Activated gamma-delta T cell treated with anti-CD3 and anti-CD28 coated beads, Interleukin-2, amount 50 U/mL, for 16 hours (primary cell): ENCODE results near the gene SV2B.

Source experiments
- DNase-seq: peaks from one replicate; pipeline ENCODE4 v3.0.0-alpha.2; 2020; ENCODE audit warnings: low read depth

SV2B gene

DNA sequence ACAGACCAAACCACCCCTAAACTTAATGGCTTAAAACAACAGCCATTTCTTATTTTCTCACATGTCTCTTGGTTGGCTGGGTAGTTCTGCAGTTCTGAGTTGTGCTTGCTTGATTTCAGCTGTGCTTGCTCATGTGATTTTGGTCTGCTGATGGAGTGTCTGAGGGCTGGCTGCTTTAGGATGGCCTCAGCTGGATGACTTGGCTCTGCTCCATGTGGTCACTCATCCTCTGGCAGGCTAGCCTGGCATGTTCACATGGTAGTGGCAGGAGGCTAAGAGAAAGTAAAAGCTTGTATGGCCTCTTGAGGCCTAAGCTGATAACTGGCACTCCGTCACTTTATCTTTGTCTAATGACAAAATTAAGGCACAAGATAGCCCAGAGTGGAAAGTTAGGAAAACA lies 4.1 kb downstream of the SV2B start:
- no peak for DNase-seq

DNA sequence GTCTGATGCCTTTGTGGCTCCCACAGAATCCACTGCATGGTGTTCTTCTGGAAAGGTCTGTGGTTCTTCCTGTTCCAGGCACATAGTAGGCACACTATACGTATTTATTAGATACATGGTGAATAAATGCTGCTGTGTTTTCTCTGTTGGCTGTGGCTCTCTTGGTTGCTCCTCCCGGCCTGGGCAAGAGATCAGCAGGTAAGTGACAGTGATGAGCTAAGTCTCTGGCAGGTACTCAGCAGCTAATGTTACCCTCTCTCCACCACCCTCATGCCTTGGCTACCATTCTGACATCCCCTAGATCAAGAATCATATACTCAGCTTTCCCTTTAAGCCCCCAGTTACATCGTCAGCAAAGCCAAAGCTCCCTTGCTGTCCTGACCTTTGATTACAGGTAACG lies 8.4 kb downstream of the SV2B start:
- no peak for DNase-seq

DNA sequence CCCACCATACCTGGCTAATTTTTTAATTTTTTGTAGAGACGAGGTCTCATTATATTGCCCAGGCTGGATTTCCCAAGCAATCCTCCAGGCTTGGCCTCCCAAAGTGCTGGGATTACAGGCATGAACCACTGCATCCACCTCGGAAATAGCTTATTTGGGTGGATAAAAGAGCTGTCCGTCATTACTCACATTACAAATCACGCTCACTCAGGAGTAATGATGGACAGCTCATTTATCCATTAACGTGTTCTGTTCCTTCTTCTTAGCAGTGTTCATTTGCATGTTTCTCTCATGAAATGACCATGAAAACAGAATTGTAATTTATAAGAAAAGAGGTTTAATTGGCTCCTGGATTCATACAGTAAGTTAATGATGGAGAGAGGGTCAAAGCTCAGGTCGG lies 9.8 kb downstream of the SV2B start:
- DNase-seq = no peak

DNA sequence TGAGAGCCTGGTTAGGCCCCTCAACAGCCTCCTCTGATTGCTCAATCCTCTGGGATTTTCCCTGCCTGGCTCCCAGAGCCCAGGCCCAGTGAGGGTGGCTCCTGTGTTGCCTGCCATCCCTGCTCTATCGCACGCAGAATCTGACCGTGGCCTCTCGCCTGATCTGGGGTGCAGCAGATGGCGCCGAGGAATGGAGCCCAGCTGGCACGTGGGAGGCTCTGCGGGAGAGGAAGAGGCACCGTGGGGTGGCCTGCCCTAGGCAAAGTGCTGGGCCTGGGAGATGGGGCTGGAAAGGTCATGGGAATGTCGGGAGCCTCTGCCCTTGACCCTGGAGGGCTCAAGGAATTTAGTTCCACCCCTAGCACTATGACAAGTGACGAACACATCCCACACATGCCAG lies 10.3 kb downstream of the SV2B start:
- DNase-seq = no peak

DNA sequence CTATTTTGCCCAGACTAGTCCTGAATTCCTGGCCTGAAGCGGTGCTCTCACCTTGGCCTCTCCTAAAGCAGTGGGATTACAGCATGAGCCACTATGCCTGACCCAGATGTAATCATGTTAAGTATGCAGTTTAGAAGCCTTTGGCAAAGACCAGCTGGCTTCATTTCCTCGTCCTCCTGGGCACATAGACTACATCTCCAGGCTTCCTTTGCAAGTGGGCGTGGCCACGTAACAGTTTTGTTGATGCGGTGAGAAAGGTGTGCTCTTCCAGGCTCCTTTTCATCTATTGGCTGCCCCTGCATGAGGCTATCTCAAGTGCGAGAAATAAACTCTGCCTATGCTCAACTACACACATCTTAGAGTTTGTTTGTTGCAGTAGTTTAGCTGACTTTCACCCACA lies 13.0 kb downstream of the SV2B start:
- no peak for DNase-seq

DNA sequence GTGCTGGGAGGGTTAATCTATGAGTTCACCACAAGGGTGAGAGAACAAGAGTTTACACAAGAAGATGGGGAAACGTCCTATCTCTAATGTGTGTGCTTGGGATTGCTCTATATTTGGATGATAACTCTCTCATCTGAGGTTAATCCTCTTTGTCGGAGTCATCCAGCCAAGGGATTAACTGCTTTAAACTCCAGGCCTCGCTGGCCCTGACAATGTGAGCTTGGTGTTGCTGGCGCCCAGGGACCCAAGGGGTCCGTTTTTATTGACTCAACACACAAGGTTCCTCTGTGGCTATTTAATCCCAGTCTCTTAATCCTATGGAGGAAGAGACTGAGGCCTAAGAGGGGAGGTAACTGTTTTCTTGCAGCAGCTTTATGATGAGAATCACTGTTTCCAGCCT lies 14.2 kb downstream of the SV2B start:
- DNase-seq = no peak

DNA sequence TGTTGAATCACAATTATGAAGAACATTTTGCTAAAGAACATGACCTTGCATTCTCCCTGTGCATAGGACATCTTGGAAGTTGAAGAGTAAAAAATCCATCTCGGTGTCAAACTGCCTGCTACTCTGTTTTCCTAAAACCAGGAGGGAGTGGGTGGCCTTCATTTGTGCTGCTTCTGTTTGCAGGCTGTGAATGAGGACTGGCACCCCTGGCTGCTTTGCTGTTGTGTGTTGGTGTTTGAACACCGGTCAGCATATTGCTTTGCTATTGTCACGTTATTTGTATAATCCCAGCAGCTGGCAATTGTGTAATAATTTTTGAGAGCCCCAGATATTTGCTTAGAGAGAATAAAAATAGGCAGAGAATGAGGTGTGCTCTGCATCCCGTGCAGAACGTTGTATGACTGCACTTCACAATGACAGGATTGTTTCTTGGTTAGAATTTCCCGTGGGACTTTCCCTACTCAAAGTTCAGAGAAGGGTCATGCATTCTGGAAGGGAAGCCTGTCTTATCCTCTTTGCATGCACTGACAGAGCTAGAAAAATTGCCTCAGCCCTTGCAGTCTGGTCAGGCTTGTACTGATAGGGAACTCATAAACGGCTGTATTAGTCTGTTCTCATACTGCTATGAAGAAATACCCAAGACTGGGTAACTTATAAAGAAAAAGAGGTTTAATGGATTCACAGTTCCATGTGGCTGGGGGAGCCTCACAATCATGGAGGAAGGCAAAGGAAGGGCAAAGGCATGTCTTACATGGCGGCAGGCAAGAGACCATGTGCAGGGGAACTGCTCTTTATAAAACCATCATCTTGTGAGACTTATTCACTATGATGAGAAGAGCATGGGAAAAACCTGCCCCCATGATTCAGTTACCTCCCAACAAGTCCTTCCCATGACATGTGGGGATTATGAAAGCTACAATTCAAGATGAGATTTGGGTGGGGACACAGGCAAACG lies 16.3 kb downstream of the SV2B start:
- no peak for DNase-seq

DNA sequence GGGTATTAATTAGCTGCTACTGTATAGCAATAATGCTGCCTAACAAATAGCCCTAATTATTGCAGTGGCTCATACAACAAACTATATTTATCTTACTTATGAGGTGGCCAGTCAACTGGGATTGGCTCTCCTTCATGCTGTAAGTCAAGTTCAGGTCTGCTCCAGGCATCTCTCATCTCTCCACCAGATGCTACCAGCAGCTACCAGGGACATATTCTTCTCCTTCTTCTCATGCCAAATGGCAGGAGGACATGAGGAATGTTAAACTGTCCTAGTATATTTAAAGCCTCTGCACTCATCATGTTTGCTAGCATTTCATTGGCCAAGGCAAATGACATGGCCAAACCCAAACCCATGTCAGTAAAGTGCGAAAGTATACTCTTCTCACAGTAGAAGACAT lies 17.3 kb downstream of the SV2B start:
- DNase-seq = no peak

DNA sequence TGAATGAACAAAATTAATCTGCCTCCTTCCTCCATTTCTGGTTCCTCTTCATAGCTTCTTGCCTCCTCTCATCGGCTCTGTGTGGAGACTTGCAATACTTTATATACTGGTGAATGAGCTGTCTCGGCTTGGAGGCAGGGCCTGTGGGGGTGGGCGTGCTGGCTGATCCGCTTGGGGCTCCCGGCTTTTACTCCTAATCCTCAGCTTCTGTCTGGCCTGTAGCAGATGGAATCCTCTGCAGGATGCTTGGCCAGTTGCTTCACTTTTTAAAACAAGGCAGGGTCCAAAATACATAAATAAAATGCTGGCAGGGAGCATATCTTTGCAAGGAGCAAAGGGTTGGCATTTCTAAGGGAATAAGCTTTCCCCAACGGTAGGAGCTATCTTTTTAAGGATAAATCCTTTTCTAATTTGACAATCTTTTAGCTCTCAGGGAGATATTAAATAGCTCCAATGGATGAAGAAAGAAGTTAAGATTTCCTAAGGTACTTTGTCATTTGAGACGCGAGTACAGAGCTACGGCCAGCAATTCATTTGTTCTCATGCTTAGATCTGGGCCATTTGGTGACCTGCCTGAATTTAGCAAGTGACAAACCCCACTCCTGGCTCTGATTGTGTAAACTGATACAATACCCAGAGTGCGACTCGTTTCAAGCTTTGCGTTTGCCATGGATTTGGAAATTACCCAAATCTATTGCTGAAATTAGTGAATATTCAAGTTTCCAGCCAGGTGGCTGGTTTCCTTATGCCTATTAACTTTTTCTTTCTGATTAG lies 18.9 kb downstream of the SV2B start:
- DNase-seq = no peak

DNA sequence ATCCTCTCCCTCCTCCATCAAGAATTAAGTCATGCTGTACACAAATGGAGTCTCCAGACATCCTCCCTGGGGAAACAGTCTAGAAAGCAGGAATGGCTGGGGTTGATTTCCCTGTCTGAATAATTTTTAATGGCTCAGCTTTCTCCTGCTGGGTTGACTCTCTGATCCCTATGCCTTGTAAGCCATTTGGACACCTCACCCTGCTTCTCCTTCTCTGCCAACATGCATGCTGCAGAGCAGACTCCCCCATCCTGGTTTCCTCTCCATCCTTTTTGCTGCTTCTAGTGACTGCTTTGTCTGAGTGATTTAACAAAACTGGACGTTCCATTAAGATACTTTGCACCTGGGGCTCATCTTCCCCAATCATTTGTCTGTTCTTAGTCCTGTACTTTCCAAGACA lies 22.2 kb downstream of the SV2B start:
- DNase-seq = no peak

DNA sequence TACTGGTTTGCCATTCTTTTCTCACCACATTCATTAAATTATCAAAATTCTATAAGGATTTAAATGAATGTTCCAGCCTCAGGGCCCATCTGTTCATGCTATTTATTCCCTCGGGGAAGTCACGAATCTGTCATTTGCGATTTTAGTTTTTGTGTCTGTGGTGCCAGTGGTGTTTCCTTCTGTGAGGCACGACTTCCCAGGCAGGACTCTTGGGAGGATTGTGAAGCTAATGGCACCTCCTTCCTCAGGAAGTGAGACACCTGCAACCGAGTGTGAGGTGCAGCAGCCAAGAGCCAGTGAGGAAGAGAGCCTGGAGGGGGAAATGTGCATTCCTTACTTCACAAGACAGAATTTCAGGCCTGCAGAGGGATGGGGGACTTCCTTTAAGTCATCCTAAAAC lies 24.1 kb downstream of the SV2B start:
- no peak for DNase-seq

DNA sequence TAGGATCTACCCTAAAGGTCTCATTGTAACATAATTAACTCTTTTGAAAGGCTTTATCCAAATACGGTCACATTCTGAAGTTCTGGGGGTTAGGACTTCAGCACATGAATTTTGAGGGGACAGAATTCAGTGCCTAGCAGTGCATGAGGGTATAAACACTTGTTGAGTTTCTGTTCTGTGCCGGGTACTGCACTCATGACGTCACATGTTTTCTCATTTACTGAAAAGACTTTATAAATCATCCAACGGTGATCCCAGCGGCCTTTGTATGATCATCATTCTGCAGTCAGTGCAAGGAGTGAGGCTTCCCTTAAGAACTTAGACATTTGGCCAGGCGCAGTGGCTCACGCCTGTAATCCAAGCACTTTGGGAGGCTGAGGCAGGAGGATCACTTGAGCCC lies 25.1 kb downstream of the SV2B start:
- no peak for DNase-seq

DNA sequence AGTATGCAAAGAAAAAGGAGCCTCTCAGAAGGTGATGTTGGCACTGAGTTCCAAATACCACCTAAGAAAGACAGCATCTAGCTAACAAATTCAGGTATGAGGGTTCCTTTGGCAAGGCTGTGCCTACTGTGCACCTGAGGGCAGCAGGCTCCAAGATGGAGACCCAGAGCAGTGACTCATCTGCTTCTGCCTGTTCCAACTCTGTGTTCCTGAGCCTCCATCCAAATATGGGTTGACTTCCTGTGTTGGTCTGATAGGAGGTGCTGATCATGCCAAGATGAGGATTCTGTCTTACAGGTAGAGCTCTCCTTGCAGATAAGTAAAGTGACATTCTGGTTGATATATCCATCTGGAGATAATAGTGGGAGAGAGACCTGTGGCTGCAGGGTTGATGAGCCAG lies 26.0 kb downstream of the SV2B start:
- DNase-seq = no peak

DNA sequence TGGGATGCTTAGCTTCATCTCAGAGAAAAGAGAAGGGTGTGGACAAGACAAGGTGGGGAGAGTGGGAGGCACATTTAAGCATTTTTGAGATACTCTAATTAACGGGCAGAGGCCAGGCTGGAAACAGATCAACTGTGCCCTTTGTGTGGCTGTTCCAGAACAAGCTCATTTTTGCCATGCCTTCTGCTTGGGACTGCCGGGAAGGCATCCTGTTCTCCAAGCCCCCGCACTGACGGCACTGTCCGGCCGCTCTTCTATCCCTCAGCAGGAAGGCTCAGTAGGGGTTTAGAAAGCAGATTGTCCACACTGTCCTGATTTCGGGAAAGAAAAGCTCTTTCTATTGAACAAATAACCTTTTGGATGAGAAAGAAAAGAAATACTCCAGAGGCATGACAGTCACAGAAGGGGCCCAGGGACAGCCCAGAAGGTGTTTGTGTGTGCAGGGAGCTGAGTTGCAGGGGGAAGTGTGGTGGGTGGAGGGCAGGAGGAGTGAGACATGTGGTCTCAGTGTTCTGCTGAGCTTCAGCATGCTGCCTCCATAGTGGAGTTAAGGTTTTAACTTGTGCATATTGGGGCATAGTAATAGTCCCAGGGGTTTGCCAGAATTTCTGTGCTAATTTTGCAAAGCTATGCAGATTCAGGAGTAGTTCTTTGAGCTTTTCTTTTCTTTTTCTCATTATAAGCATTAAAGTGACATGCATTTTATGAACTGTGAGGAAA lies 27.3 kb downstream of the SV2B start:
- no peak for DNase-seq

DNA sequence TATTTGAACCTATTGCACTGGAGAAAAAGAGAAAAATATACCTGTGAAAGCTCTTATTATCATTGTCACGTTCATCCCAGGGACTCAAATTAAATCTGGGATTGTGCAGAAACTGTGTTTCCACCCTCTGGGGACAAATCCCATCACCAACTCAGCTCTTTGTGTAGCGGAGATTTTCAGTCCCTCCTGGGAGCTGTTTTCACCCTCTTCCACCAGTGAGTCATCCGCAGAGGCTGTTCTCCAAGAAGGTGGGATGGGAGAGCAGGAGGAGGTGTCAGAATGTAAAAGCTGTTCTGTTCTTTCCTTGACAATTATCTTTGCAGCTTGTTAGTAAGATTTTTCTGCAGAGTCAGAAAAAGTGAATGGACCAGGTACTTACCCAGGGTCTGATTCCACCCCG lies 28.0 kb downstream of the SV2B start:
- no peak for DNase-seq

DNA sequence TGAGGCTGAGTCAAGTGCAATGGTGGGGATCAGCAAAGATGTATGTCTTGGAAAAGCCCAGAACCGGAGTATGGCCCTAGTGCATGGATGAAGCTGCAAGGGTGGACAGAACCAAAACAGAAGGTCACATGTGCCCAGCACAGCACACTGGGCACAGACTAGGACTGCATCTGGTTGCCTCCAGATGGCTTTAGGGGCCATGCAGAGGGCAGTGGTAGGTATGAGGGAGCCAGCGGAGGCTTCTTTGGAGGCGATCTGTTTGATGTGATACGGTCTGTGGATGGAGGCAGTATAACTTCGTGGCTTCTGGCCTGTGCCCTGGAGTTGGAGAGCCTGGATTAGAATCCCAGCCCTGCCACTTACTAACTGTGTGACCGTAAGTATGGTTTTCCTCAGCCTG lies 29.4 kb downstream of the SV2B start:
- no peak for DNase-seq

DNA sequence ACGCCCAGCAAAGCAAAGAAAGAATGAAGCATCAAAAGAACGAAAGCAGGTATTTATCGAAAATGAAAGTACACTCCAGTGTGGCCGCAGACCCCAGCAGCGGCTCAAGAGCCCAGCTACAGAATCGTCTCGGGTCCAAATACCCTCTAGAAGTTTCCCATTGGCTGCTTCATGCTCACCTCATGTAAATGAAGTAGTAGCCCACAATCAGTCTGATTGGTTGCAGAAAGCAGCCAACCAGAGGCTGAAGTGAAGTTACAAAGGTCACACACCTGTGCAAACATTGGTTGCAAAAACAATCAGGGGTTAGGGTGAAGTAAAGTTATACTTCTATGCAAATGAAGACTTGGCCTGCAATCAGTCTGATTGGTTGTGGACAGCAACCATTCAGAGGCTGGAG lies 32.0 kb downstream of the SV2B start:
- DNase-seq = no peak

DNA sequence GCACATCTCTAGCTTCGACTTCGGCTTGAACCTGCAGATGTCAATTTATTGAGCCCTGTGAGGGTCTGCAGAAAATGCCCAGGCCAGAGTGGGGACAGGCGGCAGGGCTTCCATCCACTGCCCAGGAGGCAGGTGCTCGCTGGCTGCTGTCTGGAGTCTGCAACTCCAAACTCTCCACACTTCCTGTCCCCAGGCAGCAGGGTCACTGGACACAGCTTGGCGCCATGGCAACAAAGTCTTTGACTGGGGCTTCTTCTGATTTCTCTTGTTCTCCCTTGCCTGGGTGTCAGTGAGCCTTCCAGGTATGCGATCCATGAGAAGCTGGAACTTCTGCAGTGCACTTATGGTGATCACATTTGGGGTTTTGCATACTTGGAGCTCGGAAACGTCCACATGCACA lies 33.5 kb downstream of the SV2B start:
- no peak for DNase-seq

DNA sequence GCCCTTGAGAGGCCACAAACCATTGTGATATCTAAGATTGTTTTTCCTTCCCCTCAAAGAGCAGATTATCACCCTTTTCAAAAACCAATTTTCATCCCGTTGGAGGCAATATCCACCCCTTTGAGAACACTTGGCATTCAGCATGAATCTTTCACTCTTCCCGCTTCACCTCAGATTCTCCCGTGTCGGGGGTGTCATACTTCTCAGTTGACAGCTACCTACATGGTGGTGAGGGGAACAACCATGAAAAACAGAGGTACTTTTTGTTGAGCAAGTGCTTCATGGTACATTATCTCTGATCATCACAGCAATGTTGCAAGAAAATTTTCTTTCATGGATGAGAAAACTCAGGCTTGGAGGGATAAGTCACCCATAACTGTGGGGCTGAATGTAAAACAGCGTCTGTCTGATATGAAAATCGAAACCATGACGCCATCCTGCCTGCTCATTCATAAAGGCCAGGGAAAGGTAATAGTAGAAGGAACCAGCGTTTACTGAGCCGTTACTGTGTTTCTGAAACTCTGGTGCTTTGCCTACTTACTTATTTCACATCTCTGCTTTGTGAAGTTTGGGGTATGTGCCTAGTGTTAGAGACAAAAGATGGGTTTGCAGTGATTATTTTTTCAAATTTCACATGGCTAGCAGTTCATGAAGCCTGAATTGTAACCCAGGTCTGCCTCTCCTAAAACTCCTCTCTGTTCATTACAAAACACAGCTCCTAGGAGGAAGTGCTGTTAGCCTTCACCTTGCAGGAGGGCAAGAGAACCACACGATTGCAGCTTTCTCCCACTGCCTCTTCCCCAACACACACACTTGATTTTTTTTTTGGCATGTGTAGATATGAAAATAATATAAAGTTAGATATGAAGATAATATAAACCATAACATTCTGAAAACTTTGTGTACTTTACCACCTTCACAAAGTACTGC lies 35.4 kb downstream of the SV2B start:
- no peak for DNase-seq

DNA sequence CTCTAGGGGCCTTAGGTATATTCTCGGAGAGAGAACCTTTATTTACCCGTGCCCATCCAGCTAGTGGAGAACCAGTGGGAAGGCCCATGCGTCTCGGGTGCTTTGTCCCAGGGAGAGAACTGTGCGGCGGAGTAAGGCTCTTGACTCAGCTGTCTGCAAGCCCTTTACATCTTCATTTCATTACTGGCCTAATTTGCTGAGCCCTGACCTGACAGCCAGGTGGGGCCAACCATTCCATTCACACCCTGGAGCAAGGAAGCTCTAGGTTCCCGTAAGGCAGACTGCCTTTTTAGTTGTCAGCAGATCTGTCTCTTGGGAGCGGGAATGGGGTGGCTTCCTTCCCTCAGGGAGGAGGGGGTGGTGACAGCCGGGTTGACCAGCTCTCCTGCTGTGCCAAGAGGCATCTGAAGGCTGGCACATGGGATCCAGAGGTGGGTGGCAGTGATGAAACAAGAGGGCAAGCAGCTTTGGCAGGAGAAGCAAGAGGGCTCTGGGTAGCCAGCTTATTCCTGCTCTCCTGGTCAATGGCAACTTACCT lies 36.4 kb downstream of the SV2B start:
- no peak for DNase-seq

DNA sequence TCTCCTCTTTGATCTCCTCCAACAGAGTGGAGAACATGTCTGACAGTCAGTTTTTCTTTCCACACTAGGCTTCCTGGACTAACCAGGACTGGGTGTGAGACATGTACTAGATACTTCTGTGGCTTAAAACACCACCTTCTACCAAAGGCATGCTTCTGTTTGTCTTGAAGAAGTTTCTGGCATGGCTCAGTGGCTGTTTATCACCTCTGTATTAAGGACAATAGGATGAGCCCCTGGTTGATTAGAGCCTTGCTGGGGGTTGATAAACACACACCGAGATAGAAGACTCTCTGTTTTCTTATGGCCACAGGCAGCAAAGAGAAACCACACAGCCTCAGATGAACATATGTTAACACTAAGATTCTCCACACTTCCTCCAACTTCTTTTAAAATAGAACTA lies 40.5 kb downstream of the SV2B start:
- DNase-seq = no peak
